Measurements from ENCODE around the gene HRH1.
"Not testable (repeated sequence)": the region's sequence is repeated elsewhere in the genome, so short reads cannot be mapped to it uniquely, and the experiment has no call there.

HRH1 gene

GRCh38 chr3:11154036-11154952 lies at the start of gene HRH1:
Gene HRH1 (plus strand): TSS chr3:11154493. CDS start chr3:11259038, 104,545 bp downstream.
- DNase-seq (ENCODE audit: low spot score) = no peak

- not testable (repeated sequence) for DNase-seq (ENCODE audit: low spot score)
Observed at GRCh38 chr3:11113316-11113715, 41.0 kb upstream of the HRH1 start.

GRCh38 chr3:11115548-11115947 lies 38.7 kb upstream of the HRH1 start:
- no peak for DNase-seq (ENCODE audit: low spot score)

- DNase-seq (ENCODE audit: low spot score) = no peak
Observed at GRCh38 chr3:11116336-11117059, 37.8 kb upstream of the HRH1 start.

GRCh38 chr3:11117591-11117990 lies 36.7 kb upstream of the HRH1 start:
- no peak for DNase-seq (ENCODE audit: low spot score)

- DNase-seq (ENCODE audit: low spot score) = no peak
Observed at GRCh38 chr3:11118181-11118682, 36.1 kb upstream of the HRH1 start.

GRCh38 chr3:11120091-11120805 lies 34.0 kb upstream of the HRH1 start:
- DNase-seq (ENCODE audit: low spot score) = no peak

- DNase-seq (ENCODE audit: low spot score) = no peak
Observed at GRCh38 chr3:11126653-11127052, 27.6 kb upstream of the HRH1 start.

GRCh38 chr3:11128682-11129632 lies 25.3 kb upstream of the HRH1 start:
- no peak for DNase-seq (ENCODE audit: low spot score)

- DNase-seq (ENCODE audit: low spot score) = no peak
Observed at GRCh38 chr3:11130385-11130784, 23.9 kb upstream of the HRH1 start.

- no peak for DNase-seq (ENCODE audit: low spot score)
Observed at GRCh38 chr3:11131371-11131770, 22.9 kb upstream of the HRH1 start.

- DNase-seq (ENCODE audit: low spot score) = not testable (repeated sequence)
Observed at GRCh38 chr3:11131886-11132285, 22.4 kb upstream of the HRH1 start.

- DNase-seq (ENCODE audit: low spot score) = no peak
Observed at GRCh38 chr3:11132861-11133260, 21.4 kb upstream of the HRH1 start.

- no peak for DNase-seq (ENCODE audit: low spot score)
Observed at GRCh38 chr3:11134794-11135193, 19.5 kb upstream of the HRH1 start.

GRCh38 chr3:11136116-11136515 lies 18.2 kb upstream of the HRH1 start:
- DNase-seq (ENCODE audit: low spot score) = no peak

- no peak for DNase-seq (ENCODE audit: low spot score)
Observed at GRCh38 chr3:11136830-11137626, 17.3 kb upstream of the HRH1 start.

GRCh38 chr3:11137627-11137959 lies 16.7 kb upstream of the HRH1 start:
- DNase-seq (ENCODE audit: low spot score) = no peak

GRCh38 chr3:11138371-11138770 lies 15.9 kb upstream of the HRH1 start:
- no peak for DNase-seq (ENCODE audit: low spot score)

- DNase-seq (ENCODE audit: low spot score) = no peak
Observed at GRCh38 chr3:11140030-11140712, 14.1 kb upstream of the HRH1 start.

GRCh38 chr3:11140713-11141104 lies 13.6 kb upstream of the HRH1 start:
- DNase-seq (ENCODE audit: low spot score) = no peak
